NCI-H187 (cell line): Measurements from ENCODE around the gene SCN5A.

Source experiments
- DNase-seq, 2 experiments: peaks; one replicate each; lab custom pipeline; 2025; lab: John Stamatoyannopoulos, UW

The SCN5A gene

DNA sequence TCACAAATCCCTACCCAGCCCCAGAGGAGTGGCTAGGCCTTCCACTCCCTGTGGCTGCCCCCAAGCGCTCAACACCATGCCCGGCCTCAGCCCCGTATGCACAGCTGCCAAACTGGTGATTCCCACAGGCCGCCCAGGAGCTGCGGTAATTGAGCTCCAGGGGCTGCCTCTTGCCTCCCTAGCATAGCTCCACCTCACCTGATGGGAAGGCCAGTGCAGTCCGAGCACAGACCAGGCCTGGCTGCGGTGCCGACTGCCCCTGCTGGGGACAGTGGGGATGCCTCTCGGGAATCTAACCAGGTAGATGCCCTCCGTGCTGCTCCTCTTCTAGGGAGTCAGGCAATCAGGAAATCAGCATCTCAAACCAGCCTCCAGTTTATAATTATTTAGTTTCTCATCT lies 25.9 kb downstream of the SCN5A start:
- no peak for DNase-seq

DNA sequence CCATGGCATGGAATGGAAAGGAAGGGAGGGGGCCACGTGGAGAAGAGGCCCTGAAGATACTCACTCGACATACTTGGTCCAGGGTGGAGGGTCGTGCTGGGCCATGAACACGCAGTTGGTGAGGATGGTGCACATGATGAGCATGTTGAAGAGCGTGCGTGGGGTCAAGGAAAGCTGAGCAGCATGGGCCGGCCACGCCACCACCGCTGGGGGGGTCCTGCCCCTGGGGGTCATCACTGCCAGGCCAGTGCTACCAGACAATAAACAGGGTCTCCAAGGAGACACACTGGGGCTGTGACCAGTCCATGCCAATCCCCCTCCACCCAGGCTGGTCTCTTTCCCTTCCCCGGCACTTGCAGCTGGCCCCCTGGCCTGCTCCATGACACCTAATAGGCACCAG lies 27.2 kb downstream of the SCN5A start:
- DNase-seq: no peak

DNA sequence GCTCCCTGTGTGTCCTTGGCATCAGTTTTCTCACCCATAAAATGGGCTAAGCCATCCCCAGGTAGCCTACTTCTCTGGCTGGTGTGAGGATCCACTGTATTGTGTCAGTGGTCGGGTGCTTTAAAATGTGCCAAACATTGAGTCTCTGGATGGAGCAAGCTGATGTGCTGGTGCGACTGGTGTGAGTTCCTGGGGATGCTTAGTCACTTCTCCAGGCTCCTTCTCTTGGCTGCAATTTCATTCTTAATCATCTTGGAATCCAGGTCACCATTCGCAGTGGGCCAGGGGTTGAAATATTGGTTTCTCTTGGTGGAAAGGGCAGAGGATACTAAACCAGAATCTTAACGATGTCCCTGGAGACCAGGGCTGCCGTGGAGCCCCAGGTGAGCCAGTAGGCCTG lies 29.3 kb downstream of the SCN5A start:
- no peak for DNase-seq

DNA sequence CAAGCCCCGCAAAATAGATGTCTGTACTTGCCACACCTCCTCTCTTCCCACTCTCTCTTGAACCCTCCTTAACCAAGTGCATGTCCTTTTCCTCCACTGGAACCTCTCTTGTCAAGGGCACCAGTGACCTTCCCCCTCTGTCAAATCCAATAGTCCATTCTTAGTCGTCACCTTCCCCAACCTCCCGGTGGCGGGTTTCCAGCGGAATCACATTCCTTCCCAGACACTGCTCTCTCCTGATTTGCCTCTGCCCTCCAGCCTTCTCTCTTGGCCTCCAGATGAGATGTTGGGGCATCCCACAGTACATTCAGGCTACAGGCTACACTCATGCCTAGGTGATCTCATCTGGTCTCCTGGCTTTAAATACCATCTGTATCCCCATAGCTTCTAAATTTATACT lies 31.1 kb downstream of the SCN5A start:
- no peak for DNase-seq

DNA sequence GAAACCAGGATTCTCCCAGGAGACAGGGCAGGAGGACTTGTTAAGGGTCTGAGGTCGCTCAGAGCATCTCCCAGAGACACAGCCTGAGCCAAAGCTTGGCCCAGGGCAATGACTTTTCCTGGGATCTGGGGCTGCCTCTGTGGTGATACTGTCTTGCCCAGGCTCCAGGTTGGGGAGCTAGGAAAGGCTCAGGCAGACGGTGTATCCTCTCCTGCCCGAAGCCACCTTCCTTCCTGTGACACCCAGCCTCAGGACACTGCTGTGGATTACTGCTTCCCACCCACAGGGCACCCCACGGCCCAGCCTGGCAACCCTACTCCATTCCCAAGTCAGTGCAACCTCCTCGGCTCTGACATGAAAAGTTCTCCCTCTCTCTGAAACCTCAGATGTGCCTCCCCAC lies 31.9 kb downstream of the SCN5A start:
- no peak for DNase-seq

DNA sequence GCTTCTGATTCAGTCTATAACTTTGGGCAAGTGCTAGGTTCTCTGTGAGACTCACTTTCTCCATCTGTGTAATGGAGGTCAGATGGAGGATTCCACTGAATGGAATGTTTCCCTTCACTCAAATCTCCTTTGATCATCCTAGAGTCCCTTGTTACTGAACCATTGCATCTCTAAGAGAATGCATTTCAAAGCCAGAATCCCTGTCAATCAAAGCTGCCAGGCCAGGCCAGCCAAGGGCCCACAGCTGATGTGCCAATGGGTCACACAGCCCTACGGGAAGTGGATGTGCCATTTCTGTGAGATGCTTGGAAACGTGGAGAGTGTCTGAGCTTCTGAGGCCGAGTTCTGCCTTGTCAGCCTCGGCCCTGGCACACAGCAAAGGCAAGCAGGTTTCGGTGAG lies 32.4 kb downstream of the SCN5A start:
- DNase-seq: no peak

DNA sequence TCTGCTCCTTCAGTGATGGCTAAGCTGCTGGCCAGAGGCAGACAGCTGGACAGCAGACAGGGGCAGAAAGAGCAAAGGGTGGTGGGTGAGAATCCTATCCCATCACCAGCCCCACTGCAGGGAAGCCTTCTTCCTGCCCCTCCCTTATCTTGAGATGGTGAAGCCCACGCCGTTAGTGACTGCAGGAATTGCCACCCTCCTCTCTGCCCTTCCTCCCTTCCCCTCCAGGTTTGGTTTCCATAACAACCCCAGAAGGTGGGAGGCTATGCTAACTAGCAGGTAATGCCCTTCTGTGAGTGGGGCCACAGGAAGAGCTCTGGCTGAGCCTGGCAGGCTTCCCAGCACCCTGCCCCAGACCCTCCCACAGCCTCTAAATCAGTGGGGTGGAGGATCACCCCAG lies 32.8 kb downstream of the SCN5A start:
- DNase-seq: no peak

DNA sequence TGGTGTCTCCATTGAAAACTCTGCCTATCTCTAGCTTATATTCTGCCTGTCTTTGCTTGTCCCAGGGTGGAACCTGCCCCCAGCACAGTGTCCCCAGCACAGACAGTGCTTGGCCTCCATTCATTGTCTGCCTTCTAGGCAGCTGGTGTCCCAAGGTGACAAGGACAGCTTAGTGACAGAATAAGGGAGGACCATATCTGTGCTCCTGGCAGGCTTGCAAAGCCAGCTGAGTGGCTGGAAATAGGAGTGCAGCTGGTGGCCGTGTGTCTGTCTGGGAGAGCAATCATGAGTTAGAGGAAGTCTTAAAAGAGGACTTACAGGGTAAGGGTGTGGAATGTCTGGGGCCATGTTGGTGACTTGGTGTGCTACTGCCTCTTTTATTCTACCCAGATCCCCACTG lies 33.4 kb downstream of the SCN5A start:
- no peak for DNase-seq

DNA sequence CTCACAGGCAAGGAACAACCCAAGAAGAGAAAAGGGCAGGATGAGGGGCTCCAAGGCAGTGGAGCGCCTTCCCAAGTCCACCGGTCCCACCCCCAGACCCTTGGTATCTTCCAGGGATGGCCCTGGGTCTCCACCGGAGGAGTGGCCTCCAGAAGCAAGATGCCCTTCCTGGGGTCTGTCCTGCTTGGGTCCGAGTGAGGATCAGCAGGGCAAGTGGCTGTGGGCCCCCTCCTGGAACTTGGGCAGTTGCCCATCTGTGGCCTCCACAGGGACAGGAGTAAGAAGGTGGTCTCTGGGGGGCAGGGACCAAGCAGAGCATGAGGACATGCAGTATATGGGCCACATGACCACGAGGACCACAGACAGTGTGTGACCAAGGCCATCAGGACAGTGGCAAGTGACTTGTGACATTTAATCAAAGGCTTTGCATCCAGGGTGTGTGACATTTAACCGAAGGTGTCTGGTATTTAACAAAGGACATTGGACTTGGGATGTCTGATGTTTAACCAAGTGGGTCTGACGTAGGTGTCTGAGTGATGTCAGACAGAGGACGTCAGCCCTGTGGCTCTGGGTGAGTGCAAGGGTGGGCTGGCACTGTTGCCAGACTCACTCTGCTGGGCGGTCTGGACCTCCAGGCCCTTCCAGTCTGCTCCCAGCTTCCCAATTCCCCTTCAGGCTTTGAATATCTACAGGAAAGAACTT lies 34.7 kb downstream of the SCN5A start:
- DNase-seq: no peak

DNA sequence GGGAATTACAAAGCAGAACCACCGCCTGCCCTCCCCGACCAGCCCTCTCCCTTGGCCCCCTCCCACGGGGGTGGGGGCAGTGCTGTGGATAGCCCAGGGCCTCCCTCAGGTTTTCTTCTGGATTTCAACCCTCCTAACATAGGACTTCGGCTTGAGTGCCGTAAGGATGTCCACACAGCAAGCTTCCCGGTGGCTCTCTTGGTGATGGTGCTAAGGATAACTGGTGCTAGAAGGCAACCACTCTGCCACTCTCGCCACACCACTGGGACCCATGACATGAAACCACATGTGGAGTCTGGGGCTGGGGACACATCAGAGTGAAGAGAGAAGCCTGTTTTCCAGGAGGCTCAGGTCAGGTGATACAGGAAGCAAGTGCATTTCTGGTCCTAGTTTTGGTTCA lies 35.4 kb downstream of the SCN5A start:
- DNase-seq: no peak

DNA sequence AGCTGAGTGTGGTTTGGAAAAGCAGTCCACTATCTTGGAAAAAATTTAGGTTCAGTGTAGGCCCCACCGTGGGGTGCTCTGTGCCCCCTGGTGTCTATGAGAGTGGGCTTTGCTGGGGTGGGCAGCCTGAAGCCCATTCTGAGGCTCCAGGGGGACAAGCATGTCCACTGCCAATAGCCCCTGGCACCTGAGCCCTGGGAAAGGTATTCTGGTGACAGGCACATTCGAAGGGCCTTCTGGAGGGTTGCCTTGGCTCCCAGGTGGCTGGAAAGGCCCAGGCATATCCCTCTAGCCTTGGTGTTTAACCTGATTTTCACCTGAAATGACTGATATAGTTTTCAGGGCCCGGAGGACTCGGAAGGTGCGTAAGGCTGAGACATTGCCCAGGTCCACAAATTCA lies 36.1 kb downstream of the SCN5A start:
- DNase-seq: no peak

DNA sequence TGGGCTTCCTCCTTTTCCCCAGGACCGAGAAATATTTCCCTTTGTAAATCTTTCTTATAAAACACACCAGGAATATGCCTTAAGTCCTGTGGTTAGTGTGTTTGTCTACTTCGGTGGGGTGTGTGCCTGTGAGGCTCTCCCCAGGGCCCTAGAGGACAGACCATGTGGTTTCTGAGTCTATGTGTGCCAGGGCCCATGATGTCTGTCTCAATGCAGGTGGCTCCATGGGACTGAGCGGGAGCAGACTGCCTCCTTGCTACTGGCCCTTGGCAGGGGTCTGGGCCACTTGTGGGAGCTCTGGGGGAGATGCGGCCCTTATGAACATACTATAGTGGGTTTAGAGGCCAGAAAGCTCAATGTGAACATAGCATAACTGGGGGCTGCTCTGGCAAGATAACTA lies 37.6 kb downstream of the SCN5A start:
- DNase-seq: no peak

DNA sequence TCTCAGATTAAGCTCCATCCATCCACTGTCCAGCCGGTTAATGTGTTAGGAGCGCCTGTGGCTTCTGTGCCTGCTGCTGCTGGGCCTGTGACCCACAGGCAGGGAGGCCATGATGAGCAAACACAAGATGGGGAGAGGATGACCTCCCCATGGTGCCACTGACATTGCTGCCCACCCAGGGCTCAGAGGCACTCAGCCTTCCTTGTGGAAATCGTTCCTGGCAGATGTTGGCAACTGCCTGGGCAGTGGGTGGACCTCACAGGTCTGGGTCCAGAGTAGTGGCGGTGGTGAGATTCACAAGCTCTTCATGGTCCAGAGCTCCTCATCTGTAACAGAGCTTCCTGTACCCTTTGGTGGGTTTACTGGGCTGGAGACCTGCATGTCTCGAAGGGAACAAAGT lies 38.6 kb downstream of the SCN5A start:
- DNase-seq: no peak

DNA sequence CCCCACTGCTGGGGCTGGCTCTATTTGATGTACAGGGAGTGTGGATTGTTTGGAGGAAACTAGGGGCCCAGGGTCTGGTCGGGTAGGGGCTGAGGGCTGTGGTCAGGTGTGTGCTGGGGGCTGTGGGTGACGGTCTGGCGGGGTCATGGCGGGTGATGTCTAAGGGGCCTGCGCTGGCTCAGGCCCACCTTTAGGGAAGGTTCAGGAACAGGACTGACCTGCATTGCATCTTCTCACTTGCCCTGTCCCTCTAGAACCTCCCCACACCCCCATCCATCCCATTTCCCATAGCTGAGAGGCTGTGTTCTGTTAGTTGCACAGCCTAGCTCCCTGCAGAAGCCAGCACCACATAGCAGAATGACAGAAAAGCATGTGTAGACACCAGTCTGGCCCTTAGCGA lies 39.1 kb downstream of the SCN5A start:
- DNase-seq: no peak

DNA sequence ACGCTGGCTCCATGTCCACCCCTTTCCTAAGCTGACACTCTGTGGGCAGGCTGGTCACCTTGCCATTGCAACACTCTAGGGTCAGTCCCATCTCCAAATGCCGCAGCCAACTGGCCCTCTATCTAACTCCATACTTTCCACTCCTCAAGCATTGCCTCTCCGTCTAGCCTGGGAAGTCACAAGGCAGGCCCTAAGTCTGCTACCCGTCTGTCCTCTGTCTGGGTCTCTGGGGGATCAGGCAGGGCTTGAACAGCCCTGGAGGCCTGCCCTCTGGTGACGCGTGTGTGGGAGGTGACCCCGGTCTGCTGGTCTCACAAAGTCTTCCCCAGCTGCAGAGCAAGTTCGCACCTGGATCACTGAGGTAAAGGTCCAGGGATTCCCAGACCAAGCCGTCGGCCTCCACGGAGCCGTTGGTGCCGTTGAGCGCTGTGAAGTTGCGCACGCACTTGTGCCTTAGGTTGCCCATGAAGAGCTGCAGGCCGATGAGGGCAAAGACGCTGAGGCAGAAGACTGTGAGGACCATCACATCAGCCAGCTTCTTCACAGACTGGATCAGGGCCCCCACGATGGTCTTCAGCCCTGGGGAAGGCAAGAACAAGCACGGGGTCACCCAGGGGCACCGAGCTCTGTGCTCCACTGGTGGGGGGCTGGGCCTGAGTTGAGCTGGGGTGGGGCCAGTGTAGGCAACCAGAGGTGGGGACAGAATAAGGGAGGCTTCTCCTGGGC lies 39.9 kb downstream of the SCN5A start:
- DNase-seq: no peak

DNA sequence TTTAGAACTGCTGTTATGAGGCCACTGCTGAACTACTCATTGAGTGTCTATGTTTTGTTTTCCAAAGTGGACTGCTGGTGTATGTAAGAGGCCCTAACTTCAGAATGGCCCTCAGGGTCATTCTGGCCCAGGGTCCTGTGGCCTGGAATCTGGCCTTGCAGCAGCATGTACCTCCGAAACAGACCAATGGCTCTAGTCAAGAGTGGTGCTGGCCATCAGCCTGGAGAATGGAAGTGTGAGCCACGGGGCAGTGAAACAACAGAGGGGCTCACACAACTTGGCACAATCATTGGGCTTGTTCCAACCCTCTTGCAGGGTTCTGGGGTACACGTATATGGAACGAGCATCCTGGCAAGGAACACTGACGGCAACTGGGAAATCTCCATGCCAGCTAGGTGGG lies 40.5 kb downstream of the SCN5A start:
- DNase-seq: no peak

DNA sequence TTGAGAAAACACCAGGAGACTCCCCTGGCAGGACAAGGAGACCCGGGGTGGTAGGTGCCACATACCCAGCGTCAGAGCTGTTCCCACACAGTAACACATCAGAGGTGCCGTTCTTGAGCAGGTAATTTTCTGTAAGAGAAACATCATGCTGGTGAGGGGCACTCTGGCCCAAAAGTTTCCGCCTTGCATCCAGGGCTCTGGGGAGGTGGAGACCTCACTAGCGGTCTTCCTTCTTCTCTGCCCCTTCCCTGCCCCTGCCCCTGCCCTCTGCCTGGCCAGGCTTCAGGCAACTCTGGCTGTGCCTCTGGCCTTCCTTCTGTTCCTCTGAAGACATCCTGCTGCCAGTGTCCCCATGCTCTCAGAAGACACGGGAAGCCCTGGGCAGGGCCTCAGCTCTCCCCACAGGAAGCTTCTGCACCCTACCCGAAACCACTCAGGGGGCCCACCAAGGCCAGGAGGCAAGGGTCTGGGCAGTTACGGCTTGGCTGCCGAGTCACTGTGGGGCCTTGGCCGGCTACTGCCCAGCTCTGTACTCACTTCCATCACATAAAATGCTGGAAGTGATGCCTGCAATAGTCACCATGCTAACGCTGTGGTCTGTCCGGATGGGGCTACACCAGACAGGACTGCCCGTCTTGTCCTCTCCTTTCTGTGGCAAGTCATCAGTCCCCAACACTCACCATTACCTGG lies 41.3 kb downstream of the SCN5A start:
- no peak for DNase-seq

DNA sequence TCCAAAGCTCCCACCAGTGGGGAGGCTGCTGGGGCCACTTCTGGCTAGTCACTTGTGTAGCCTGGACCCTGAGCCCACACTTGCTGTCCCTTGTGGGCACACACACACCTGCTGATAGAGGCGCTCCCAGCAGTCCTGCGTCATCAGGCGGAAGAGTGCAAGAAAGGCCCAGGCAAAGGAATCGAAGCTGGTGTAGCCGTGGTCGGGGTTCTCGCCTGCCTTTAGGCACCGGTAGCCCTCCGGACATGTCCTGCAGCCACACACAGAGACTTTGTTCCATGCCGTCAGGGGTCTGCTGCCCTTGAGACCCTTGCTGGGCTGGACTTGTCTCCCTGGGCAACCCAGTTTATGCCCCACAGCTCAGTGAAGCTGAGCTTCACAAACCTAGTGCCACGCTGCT lies 42.9 kb downstream of the SCN5A start:
- no peak for DNase-seq

DNA sequence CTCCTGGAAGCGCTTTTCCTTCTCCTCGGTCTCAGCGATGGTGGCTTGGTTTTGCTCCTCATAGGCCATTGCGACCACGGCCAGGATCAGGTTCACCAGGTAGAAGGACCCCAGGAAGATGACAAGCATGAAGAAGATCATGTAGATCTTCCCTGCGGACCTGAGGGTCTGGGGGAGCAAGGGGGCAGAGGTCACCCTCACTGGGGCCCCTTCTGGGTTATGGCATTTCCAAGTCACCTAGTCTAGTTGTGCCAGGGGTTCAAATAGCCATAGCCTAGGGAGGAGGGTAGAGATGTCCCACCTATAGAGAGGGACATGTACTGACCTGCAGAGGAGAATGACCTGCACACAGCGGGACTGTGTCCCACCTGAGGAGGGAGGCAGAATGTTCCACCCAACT lies 43.5 kb downstream of the SCN5A start:
- no peak for DNase-seq

DNA sequence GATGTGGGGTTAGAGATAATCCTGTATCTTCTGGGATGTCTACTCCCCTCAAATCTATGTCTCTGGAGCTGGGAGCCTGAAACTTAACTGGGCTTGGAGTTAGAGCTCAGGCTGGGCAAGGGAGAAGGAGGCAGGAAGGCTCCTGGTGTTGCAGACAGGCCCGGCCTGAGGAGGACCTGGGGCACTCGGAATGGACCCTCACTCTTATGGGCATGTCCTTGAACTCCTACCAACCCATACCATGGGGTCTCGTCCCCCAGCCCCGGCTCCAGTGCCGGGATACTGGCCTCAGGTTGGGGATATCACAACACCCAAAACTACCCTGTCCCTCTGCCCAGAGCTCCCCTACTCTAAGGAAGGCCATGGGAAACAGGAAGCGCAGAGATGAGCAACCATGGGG lies 45.2 kb downstream of the SCN5A start:
- DNase-seq: no peak

DNA sequence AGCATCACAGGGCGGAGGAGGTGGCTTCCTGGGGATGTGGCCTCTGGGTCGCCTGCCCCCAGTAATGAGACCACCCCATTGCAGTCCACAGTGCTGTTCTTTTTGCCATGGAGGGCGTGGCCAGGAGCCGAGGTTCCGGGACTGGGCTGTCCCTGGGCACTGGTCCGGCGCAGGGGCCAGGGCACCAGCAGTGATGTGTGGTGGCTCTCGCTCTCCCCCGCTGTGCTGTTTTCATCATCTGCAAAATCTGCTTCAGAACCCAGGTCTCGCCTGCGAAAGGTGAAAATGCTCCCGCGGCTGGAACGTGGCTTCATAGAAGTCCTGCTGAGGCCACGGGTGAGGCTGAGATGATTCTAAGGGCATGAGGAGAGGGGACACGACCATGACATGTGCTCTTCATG lies 45.8 kb downstream of the SCN5A start:
- no peak for DNase-seq

DNA sequence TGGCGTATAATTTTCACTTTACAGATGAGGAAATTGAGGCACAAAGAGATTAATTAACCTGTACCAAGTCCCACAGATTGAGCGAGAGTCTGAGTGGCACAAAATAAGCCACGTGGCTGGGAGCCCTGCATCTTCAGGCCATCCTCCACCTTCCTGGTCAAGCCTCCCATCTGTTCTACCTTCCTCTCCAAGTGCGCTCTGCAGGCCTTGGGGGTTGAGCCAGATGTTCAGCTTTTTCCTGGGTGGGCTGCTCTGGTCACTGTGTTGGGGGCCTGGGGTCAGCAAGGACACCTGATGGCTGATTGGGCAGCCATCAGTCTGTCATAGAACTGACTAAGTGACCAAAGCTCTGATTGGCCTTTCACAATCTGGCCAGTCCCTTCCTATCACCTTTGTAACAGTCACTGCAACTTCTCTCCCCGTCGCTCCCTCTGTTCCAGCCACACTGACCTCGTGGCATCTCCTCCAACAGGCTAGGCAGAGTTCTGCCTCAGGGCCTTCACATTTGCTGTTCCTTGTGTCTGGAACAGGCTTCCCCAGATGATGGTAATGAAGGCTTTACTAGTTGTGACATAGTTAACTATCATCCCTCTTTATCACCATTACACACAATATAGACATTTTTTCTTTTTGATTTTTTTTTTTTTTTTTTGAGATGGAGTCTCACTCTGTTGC lies 46.8 kb downstream of the SCN5A start:
- no peak for DNase-seq
